Immature natural killer cell (primary cell): ENCODE data around the gene KLRF1. TPM values are rescaled to one million over a fixed set of nuclear protein-coding genes. Genes with fewer than 3 reads are reported as not detected.
A peak's percentile ranks its signal among the peaks of the same experiment; 100 is the strongest.

Experiments
- DNase-seq, 3 donors: peaks; one replicate each; pipeline ENCODE4 v3.0.0; 2022; ENCODE audit warnings: mixed read lengths in 1 of 3
- H3K27ac Mint-ChIP-seq, 6 donors: one replicate each; pipeline ENCODE4 v1.8.0; 2020; ENCODE audit warnings: mixed read lengths in 6 of 6, mild to moderate bottlenecking in 5 of 6, inconsistent platforms in 4 of 6, moderate library complexity in 3 of 6
- H3K27me3 Mint-ChIP-seq, 3 donors: one replicate each; pipeline ENCODE4 v1.8.0; 2020 to 2021; ENCODE audit warnings: low read depth in 3 of 3, mild to moderate bottlenecking in 3 of 3, mixed read lengths in 3 of 3, moderate library complexity in 3 of 3, inconsistent platforms in 1 of 3
- H3K36me3 Mint-ChIP-seq, 3 donors: one replicate each; pipeline ENCODE4 v1.8.0; 2020; ENCODE audit warnings: mixed read lengths in 3 of 3, inconsistent platforms in 2 of 3, mild to moderate bottlenecking in 2 of 3
- H3K4me1 Mint-ChIP-seq, 2 donors: one replicate each; pipeline ENCODE4 v1.8.0; 2020; ENCODE audit warnings: inconsistent platforms in 2 of 2, mild to moderate bottlenecking in 2 of 2, mixed read lengths in 2 of 2, moderate library complexity in 1 of 2
- H3K4me3 Mint-ChIP-seq, 5 donors: one replicate each; pipeline ENCODE4 v1.8.0; 2020; ENCODE audit warnings: mild to moderate bottlenecking in 5 of 5, mixed read lengths in 5 of 5, inconsistent platforms in 3 of 5, moderate library complexity in 3 of 5
- H3K9me3 Mint-ChIP-seq, 6 donors: one replicate each; pipeline ENCODE4 v1.8.0; 2020; ENCODE audit warnings: mild to moderate bottlenecking in 6 of 6, mixed read lengths in 6 of 6, inconsistent platforms in 4 of 6, moderate library complexity in 3 of 6
- polyA plus RNA-seq, 3 donors: library from polyadenylated mRNA; unstranded; fragments of 300-500 nt; fragmentation: Illumina TruSeq; gene quantifications; one replicate each; pipeline ENCODE4 v1.2.3, GENCODE V29; 2021

KLRF1 gene
- polyA plus RNA-seq, 3 donors from 2014 or later, result 1,026 to 1,807 (median 1,127) TPM

GRCh38 chr12:9820281-9820930 lies 6.9 kb upstream of the KLRF1 start:
- peaks cover 0 to 11% (median 3%) of the 10 kb centered on the region in 6 donors for H3K9me3 Mint-ChIP-seq
- H3K4me3 Mint-ChIP-seq, result peak overlapping the region; percentile 89 to 95 (median 90)
- H3K36me3 Mint-ChIP-seq, result peaks cover 11 to 18% (median 17%) of the 10 kb centered on the region in 3 donors
- peaks cover 81 to 95% of the 10 kb centered on the region in 2 donors for H3K4me1 Mint-ChIP-seq
- DNase-seq, result peak; percentile 66 to 71 (median 68)
- peak overlapping the region; percentile 84 to 93 (median 89) for H3K27ac Mint-ChIP-seq
- peaks cover 0 to 8% (median 4%) of the 10 kb centered on the region in 3 donors for H3K27me3 Mint-ChIP-seq

- Mint-ChIP-seq H3K4me3 (peak overlapping the region; percentile 91 to 99 (median 97)), H3K9me3 (peaks cover 0 to 2% (median 0%) of the 10 kb centered on the region in 6 donors), H3K27me3 (peaks cover 0 to 16% (median 2%) of the 10 kb centered on the region in 3 donors), H3K36me3 (peaks cover 28 to 33% (median 31%) of the 10 kb centered on the region in 3 donors), H3K27ac (peak overlapping the region; percentile 94 to 97 (median 94)), H3K4me1 (peaks cover 27 to 34% of the 10 kb centered on the region in 2 donors)
- DNase-seq, result peak in 2 of 3 donors; percentile 32 to 40
Measured at GRCh38 chr12:9829483-9829882, 2.2 kb downstream of the KLRF1 start.

GRCh38 chr12:9829982-9830381 lies 2.7 kb downstream of the KLRF1 start:
- H3K27me3 Mint-ChIP-seq, result peaks cover 0 to 16% (median 2%) of the 10 kb centered on the region in 3 donors
- peak; percentile 25 to 46 (median 40) for DNase-seq
- H3K4me3 Mint-ChIP-seq, result peak overlapping the region; percentile 91 to 99 (median 97)
- peak overlapping the region; percentile 94 to 97 (median 94) for H3K27ac Mint-ChIP-seq
- peaks cover 22 to 29% of the 10 kb centered on the region in 2 donors for H3K4me1 Mint-ChIP-seq
- H3K36me3 Mint-ChIP-seq, result peaks cover 28 to 33% (median 31%) of the 10 kb centered on the region in 3 donors
- H3K9me3 Mint-ChIP-seq, result no peaks in the 10 kb centered on the region

GRCh38 chr12:9831720-9832119 lies 4.4 kb downstream of the KLRF1 start:
- Mint-ChIP-seq H3K27ac (peak overlapping the region in 5 of 6 donors; percentile 7 to 91 (median 86)), H3K4me3 (peak overlapping the region; percentile 84 to 99 (median 96)), H3K36me3 (peaks cover 30 to 33% (median 32%) of the 10 kb centered on the region in 3 donors), H3K27me3 (peaks cover 0 to 16% (median 2%) of the 10 kb centered on the region in 3 donors), H3K4me1 (peaks cover 4 to 16% of the 10 kb centered on the region in 2 donors), H3K9me3 (no peaks in the 10 kb centered on the region)
- no peak for DNase-seq

GRCh38 chr12:9843407-9843806 lies 16.1 kb downstream of the KLRF1 start:
- no peak overlapping the region for H3K4me3 Mint-ChIP-seq
- H3K9me3 Mint-ChIP-seq, result no peaks in the 10 kb centered on the region
- H3K36me3 Mint-ChIP-seq, result peaks cover 28 to 58% (median 28%) of the 10 kb centered on the region in 3 donors
- peak overlapping the region in 5 of 6 donors; percentile 9 to 73 (median 28) for H3K27ac Mint-ChIP-seq
- H3K4me1 Mint-ChIP-seq, result peaks cover 0 to 85% of the 10 kb centered on the region in 2 donors
- no peak for DNase-seq
- H3K27me3 Mint-ChIP-seq, result peaks cover 0 to 2% (median 0%) of the 10 kb centered on the region in 3 donors

GRCh38 chr12:9848899-9849298 lies 21.6 kb downstream of the KLRF1 start:
- Mint-ChIP-seq H3K27me3 (peaks cover 0 to 5% (median 0%) of the 10 kb centered on the region in 3 donors), H3K27ac (peak overlapping the region in 5 of 6 donors; percentile 54 to 89 (median 84)), H3K9me3 (no peaks in the 10 kb centered on the region), H3K36me3 (peaks cover 41 to 79% (median 48%) of the 10 kb centered on the region in 3 donors), H3K4me3 (peak overlapping the region in 3 of 5 donors; percentile 4 to 36 (median 25)), H3K4me1 (peaks cover 0 to 96% of the 10 kb centered on the region in 2 donors)
- no peak for DNase-seq

- peak overlapping the region; percentile 79 to 91 (median 88) for H3K27ac Mint-ChIP-seq
- H3K4me3 Mint-ChIP-seq, result peak overlapping the region in 4 of 5 donors; percentile 20 to 35 (median 28)
- H3K27me3 Mint-ChIP-seq, result peaks cover 0 to 5% (median 0%) of the 10 kb centered on the region in 3 donors
- DNase-seq, result no peak
- no peaks in the 10 kb centered on the region for H3K9me3 Mint-ChIP-seq
- peaks cover 38 to 80% (median 54%) of the 10 kb centered on the region in 3 donors for H3K36me3 Mint-ChIP-seq
- peaks cover 0 to 94% of the 10 kb centered on the region in 2 donors for H3K4me1 Mint-ChIP-seq
Measured at GRCh38 chr12:9851050-9851449, 23.8 kb downstream of the KLRF1 start.

GRCh38 chr12:9851927-9852326 lies 24.6 kb downstream of the KLRF1 start:
- Mint-ChIP-seq H3K4me1 (peaks cover 0 to 92% of the 10 kb centered on the region in 2 donors), H3K36me3 (peaks cover 29 to 80% (median 49%) of the 10 kb centered on the region in 3 donors), H3K9me3 (no peaks in the 10 kb centered on the region), H3K4me3 (peak overlapping the region in 3 of 5 donors; percentile 19 to 49 (median 22)), H3K27ac (peak overlapping the region; percentile 83 to 91 (median 88)), H3K27me3 (peaks cover 0 to 5% (median 0%) of the 10 kb centered on the region in 3 donors)
- DNase-seq, result no peak

- peak overlapping the region in 1 of 5 donors; percentile 53 for H3K4me3 Mint-ChIP-seq
- H3K9me3 Mint-ChIP-seq, result no peaks in the 10 kb centered on the region
- no peak for DNase-seq
- H3K27me3 Mint-ChIP-seq, result peaks cover 0 to 5% (median 0%) of the 10 kb centered on the region in 3 donors
- peaks cover 0 to 82% of the 10 kb centered on the region in 2 donors for H3K4me1 Mint-ChIP-seq
- H3K27ac Mint-ChIP-seq, result peak overlapping the region; percentile 20 to 90 (median 68)
- peaks cover 16 to 59% (median 40%) of the 10 kb centered on the region in 3 donors for H3K36me3 Mint-ChIP-seq
Measured at GRCh38 chr12:9856151-9856550, 28.9 kb downstream of the KLRF1 start.

- DNase-seq, result no peak
- Mint-ChIP-seq H3K9me3 (no peaks in the 10 kb centered on the region), H3K27me3 (no peaks in the 10 kb centered on the region), H3K4me3 (peak overlapping the region in 1 of 5 donors; percentile 18), H3K4me1 (peaks cover 0 to 80% of the 10 kb centered on the region in 2 donors), H3K27ac (peak overlapping the region; percentile 20 to 90 (median 74)), H3K36me3 (peaks cover 13 to 54% (median 39%) of the 10 kb centered on the region in 3 donors)
Measured at GRCh38 chr12:9856894-9857293, 29.6 kb downstream of the KLRF1 start.

GRCh38 chr12:9858135-9858534 lies 30.9 kb downstream of the KLRF1 start:
- peak overlapping the region in 5 of 6 donors; percentile 44 to 91 (median 76) for H3K27ac Mint-ChIP-seq
- peaks cover 23 to 52% (median 39%) of the 10 kb centered on the region in 3 donors for H3K36me3 Mint-ChIP-seq
- H3K4me1 Mint-ChIP-seq, result peaks cover 0 to 78% of the 10 kb centered on the region in 2 donors
- H3K27me3 Mint-ChIP-seq, result peaks cover 0 to under 1% (median 0%) of the 10 kb centered on the region in 3 donors
- peaks cover 0 to 5% (median 1%) of the 10 kb centered on the region in 6 donors for H3K9me3 Mint-ChIP-seq
- DNase-seq, result no peak
- peak overlapping the region in 3 of 5 donors; percentile 0 to 23 (median 2) for H3K4me3 Mint-ChIP-seq

- peaks cover 8 to 58% of the 10 kb centered on the region in 2 donors for H3K4me1 Mint-ChIP-seq
- H3K27ac Mint-ChIP-seq, result peak overlapping the region; percentile 76 to 99 (median 88)
- peak in 2 of 3 donors; percentile 31 to 43 for DNase-seq
- peaks cover 30 to 37% (median 36%) of the 10 kb centered on the region in 3 donors for H3K36me3 Mint-ChIP-seq
- H3K9me3 Mint-ChIP-seq, result peaks cover 0 to 17% (median 12%) of the 10 kb centered on the region in 6 donors
- peak overlapping the region; percentile 89 to 97 (median 93) for H3K4me3 Mint-ChIP-seq
- H3K27me3 Mint-ChIP-seq, result peaks cover 1 to 12% (median 5%) of the 10 kb centered on the region in 3 donors
Measured at GRCh38 chr12:9864913-9865675, 37.8 kb downstream of the KLRF1 start.

GRCh38 chr12:9866860-9867269 lies 39.6 kb downstream of the KLRF1 start:
- Mint-ChIP-seq H3K4me3 (peak overlapping the region; percentile 89 to 97 (median 93)), H3K27me3 (peaks cover 1 to 16% (median 5%) of the 10 kb centered on the region in 3 donors), H3K36me3 (peaks cover 25 to 37% (median 31%) of the 10 kb centered on the region in 3 donors), H3K9me3 (peaks cover 0 to 17% (median 12%) of the 10 kb centered on the region in 6 donors), H3K27ac (peak overlapping the region; percentile 89 to 99 (median 93)), H3K4me1 (peaks cover 14 to 55% of the 10 kb centered on the region in 2 donors)
- no peak for DNase-seq
